ENCODE results near the gene METTL24.
"Not testable (repeated sequence)": the region's sequence is repeated elsewhere in the genome, so short reads cannot be mapped to it uniquely, and the experiment has no call there.

Gene METTL24

GRCh38 chr6:110265273-110265672, 92.9 kb downstream of the METTL24 start:
- DNase-seq (ENCODE audit: low read depth): no peak

- no peak for DNase-seq (ENCODE audit: low read depth)
Measured at GRCh38 chr6:110256366-110256765, 101.8 kb downstream of the METTL24 start.

- no peak for DNase-seq (ENCODE audit: low read depth)
Measured at GRCh38 chr6:110255211-110255750, 102.9 kb downstream of the METTL24 start.

- DNase-seq (ENCODE audit: low read depth): no peak
Measured at GRCh38 chr6:110250838-110251237, 107.3 kb downstream of the METTL24 start.

- DNase-seq (ENCODE audit: low read depth): no peak
Measured at GRCh38 chr6:110250058-110250457, 108.1 kb downstream of the METTL24 start.

- no peak for DNase-seq (ENCODE audit: low read depth)
Measured at GRCh38 chr6:110246900-110247546, 111.1 kb downstream of the METTL24 start.

- no peak for DNase-seq (ENCODE audit: low read depth)
Measured at GRCh38 chr6:110246378-110246777, 111.8 kb downstream of the METTL24 start.

- not testable (repeated sequence) for DNase-seq (ENCODE audit: low read depth)
Measured at GRCh38 chr6:110244621-110245020, 113.5 kb downstream of the METTL24 start.

- no peak for DNase-seq (ENCODE audit: low read depth)
Measured at GRCh38 chr6:110239526-110240274, 118.4 kb downstream of the METTL24 start.

GRCh38 chr6:110236007-110236406, 122.1 kb downstream of the METTL24 start:
- not testable (repeated sequence) for DNase-seq (ENCODE audit: low read depth)

GRCh38 chr6:110233770-110234374, 124.3 kb downstream of the METTL24 start:
- no peak for DNase-seq (ENCODE audit: low read depth)

GRCh38 chr6:110232450-110232849, 125.7 kb downstream of the METTL24 start:
- DNase-seq (ENCODE audit: low read depth): no peak

- DNase-seq (ENCODE audit: low read depth): no peak
Measured at GRCh38 chr6:110226261-110226660, 131.9 kb downstream of the METTL24 start.

GRCh38 chr6:110221738-110222137, 136.4 kb downstream of the METTL24 start:
- DNase-seq (ENCODE audit: low read depth): no peak

GRCh38 chr6:110217266-110217665, 140.9 kb downstream of the METTL24 start:
- DNase-seq (ENCODE audit: low read depth): no peak

- no peak for DNase-seq (ENCODE audit: low read depth)
Measured at GRCh38 chr6:110216140-110216539, 142.0 kb downstream of the METTL24 start.

GRCh38 chr6:110214338-110214737, 143.8 kb downstream of the METTL24 start:
- no peak for DNase-seq (ENCODE audit: low read depth)

- DNase-seq (ENCODE audit: low read depth): no peak
Measured at GRCh38 chr6:110211753-110212152, 146.4 kb downstream of the METTL24 start.

GRCh38 chr6:110207652-110208051, 150.5 kb downstream of the METTL24 start:
- DNase-seq (ENCODE audit: low read depth): no peak

- DNase-seq (ENCODE audit: low read depth): no peak
Measured at GRCh38 chr6:110201151-110201884, 156.8 kb downstream of the METTL24 start.

- no peak for DNase-seq (ENCODE audit: low read depth)
Measured at GRCh38 chr6:110198561-110198960, 159.6 kb downstream of the METTL24 start.

GRCh38 chr6:110196874-110197273, 161.3 kb downstream of the METTL24 start:
- DNase-seq (ENCODE audit: low read depth): no peak
